HL-60 (cell line): ENCODE measurements around the gene CCNC.

Experiments used
- DNase-seq, 2 experiments: peaks; one replicate each; pipeline ENCODE4 v3.0.0-alpha.2; 2010 to 2020; ENCODE audit warnings: low read depth in 1 of 2, low spot score in 1 of 2
- H3K27ac ChIP-seq: fragments of 250-450 bp; sonication (Bioruptor Pico); replicated peaks from 2 replicates; pipeline ENCODE4 v1.5.1; 2020; ENCODE audit warnings: mild to moderate bottlenecking, moderate library complexity
- H3K27me3 ChIP-seq: fragments of 250-450 bp; sonication (Bioruptor Pico); 2 replicates; pipeline ENCODE4 v1.5.1; 2021; ENCODE audit warnings: mild to moderate bottlenecking, moderate library complexity; ENCODE audit not compliant: insufficient read depth, poor library complexity, severe bottlenecking
- H3K4me3 ChIP-seq: replicated peaks from 2 replicates; pipeline ENCODE4 v1.5.1; 2011; ENCODE audit warnings: mild to moderate bottlenecking, control low read depth, low read length; ENCODE audit not compliant: insufficient read depth
- GABPA ChIP-seq: IDR thresholded peaks from 2 replicates; pipeline ENCODE4 v1.6.1; 2012; ENCODE audit warnings: low read depth
- POLR2AphosphoS5 ChIP-seq: IDR thresholded peaks from 2 replicates; pipeline ENCODE4 v1.6.1; 2012; ENCODE audit warnings: low read depth
- SPI1 ChIP-seq: IDR thresholded peaks from 2 replicates; pipeline ENCODE4 v1.6.1; 2012; ENCODE audit warnings: low read depth, mild to moderate bottlenecking, borderline replicate concordance
- TF ChIP-seq, protein P1 (sequence below): IDR thresholded peaks from one replicate; pipeline ENCODE4 v1.5.1; 2011; ENCODE audit warnings: low read length, control low read depth, inconsistent platforms; ENCODE audit not compliant: insufficient read depth
- TF ChIP-seq, protein P2 (sequence below): IDR thresholded peaks from 2 replicates; pipeline ENCODE4 v1.6.1; 2012; ENCODE audit warnings: low read depth; ENCODE audit not compliant: insufficient replicate concordance

Gene CCNC

GRCh38 chr6:99560668-99561067, 7.8 kb downstream of the CCNC start:
- DNase-seq: no peak
- TF ChIP-seq, protein P1, sequence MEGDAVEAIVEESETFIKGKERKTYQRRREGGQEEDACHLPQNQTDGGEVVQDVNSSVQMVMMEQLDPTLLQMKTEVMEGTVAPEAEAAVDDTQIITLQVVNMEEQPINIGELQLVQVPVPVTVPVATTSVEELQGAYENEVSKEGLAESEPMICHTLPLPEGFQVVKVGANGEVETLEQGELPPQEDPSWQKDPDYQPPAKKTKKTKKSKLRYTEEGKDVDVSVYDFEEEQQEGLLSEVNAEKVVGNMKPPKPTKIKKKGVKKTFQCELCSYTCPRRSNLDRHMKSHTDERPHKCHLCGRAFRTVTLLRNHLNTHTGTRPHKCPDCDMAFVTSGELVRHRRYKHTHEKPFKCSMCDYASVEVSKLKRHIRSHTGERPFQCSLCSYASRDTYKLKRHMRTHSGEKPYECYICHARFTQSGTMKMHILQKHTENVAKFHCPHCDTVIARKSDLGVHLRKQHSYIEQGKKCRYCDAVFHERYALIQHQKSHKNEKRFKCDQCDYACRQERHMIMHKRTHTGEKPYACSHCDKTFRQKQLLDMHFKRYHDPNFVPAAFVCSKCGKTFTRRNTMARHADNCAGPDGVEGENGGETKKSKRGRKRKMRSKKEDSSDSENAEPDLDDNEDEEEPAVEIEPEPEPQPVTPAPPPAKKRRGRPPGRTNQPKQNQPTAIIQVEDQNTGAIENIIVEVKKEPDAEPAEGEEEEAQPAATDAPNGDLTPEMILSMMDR: no peak
- TF ChIP-seq POLR2AphosphoS5: no peak
- TF ChIP-seq, protein P2, sequence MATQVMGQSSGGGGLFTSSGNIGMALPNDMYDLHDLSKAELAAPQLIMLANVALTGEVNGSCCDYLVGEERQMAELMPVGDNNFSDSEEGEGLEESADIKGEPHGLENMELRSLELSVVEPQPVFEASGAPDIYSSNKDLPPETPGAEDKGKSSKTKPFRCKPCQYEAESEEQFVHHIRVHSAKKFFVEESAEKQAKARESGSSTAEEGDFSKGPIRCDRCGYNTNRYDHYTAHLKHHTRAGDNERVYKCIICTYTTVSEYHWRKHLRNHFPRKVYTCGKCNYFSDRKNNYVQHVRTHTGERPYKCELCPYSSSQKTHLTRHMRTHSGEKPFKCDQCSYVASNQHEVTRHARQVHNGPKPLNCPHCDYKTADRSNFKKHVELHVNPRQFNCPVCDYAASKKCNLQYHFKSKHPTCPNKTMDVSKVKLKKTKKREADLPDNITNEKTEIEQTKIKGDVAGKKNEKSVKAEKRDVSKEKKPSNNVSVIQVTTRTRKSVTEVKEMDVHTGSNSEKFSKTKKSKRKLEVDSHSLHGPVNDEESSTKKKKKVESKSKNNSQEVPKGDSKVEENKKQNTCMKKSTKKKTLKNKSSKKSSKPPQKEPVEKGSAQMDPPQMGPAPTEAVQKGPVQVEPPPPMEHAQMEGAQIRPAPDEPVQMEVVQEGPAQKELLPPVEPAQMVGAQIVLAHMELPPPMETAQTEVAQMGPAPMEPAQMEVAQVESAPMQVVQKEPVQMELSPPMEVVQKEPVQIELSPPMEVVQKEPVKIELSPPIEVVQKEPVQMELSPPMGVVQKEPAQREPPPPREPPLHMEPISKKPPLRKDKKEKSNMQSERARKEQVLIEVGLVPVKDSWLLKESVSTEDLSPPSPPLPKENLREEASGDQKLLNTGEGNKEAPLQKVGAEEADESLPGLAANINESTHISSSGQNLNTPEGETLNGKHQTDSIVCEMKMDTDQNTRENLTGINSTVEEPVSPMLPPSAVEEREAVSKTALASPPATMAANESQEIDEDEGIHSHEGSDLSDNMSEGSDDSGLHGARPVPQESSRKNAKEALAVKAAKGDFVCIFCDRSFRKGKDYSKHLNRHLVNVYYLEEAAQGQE: no peak
- no peak for TF ChIP-seq GABPA
- no peak for TF ChIP-seq SPI1
- no peaks in the 10 kb centered on the region for H3K27me3 ChIP-seq
- no peak overlapping the region for H3K27ac ChIP-seq
- H3K4me3 ChIP-seq: no peak overlapping the region

DNA sequence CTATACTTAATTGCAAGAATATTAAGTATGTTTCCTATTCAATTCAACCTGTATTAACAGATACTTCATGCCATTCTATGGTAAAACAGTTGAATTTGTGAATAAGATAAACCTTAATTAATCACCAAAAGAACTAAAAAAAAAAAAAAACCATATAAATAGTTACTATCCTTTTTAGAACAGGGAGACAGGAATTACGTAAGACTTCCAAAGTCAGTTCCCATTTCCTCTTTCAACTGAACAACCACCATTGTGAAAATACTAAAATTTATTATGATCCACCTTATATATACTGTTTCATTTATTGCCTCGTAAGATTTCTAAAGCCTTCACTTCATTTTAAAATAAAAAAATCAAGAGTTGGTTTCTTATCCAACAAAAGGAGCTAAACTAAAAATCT, 9.4 kb downstream of the CCNC start:
- H3K27ac ChIP-seq: no peak overlapping the region
- TF ChIP-seq, protein P1: no peak
- TF ChIP-seq SPI1: peak; percentile 61; the same call in 1 of the 2 replicates
- H3K4me3 ChIP-seq: no peak overlapping the region
- no peaks in the 10 kb centered on the region for H3K27me3 ChIP-seq
- no peak for DNase-seq

DNA sequence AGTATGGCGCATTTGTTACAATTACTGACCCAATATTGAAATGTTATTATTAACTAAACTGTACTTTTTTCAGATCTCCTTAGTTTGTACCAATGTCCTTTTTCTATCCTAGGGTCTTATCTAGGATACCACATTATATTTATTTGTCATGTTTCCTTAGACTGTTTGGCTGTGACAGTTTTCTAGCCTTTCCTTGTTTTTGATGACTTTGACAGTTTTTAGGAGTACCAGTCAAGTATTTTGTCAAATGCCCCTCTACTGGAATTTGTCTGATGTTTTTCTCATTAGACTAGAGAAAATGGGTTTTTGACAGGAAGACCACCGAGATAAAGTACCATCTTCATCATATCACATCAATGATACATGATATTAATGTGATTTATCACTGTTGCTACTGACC, 14.6 kb downstream of the CCNC start:
- TF ChIP-seq GABPA (no peak), SPI1 (no peak), POLR2AphosphoS5 (no peak)
- TF ChIP-seq, protein P1: no peak
- TF ChIP-seq, protein P2: no peak
- DNase-seq: no peak
- no peak overlapping the region for H3K4me3 ChIP-seq
- no peaks in the 10 kb centered on the region for H3K27me3 ChIP-seq
- H3K27ac ChIP-seq: no peak overlapping the region

- Histone ChIP-seq H3K27ac (no peak overlapping the region), H3K27me3 (no peaks in the 10 kb centered on the region), H3K4me3 (no peak overlapping the region)
- TF ChIP-seq SPI1: no peak
- TF ChIP-seq GABPA: no peak
- TF ChIP-seq POLR2AphosphoS5: no peak
- no peak for DNase-seq
Measured at GRCh38 chr6:99550046-99550748, 18.3 kb downstream of the CCNC start.
